NB4 (cell line): ENCODE measurements around the gene LHB.
"Not testable (repeated sequence)": the region's sequence is repeated elsewhere in the genome, so short reads cannot be mapped to it uniquely, and the experiment has no call there.

ENCODE experiments used
- POLR2A ChIP-seq: IDR thresholded peaks from 2 replicates; pipeline ENCODE4 v1.6.1; 2011; ENCODE audit warnings: mild to moderate bottlenecking; ENCODE audit not compliant: insufficient read length; ENCODE audit errors: extremely low read depth
- TF ChIP-seq, protein P1 (sequence below): IDR thresholded peaks from one replicate; pipeline ENCODE4 v1.5.1; 2012; ENCODE audit warnings: low read depth, low read length

DNA sequence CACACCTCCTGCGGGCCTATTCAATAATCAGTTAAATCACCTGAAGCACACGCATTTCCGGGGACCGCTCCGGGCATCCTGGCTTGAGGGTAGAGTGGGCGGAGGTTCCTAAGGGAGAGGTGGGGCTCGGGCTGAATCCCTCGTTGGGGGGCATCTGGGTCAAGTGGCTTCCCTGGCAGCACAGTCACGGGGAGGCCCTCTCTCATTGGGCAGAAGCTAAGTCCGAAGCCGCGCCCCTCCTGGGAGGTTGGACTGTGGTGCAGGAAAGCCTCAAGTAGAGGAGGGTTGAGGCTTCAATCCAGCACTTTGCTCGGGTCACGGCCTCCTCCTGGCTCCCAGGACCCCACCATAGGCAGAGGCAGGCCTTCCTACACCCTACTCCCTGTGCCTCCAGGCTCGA is 26.7 kb upstream of the LHB start, which contains the start of gene CGB5:
- TF ChIP-seq, protein P1, sequence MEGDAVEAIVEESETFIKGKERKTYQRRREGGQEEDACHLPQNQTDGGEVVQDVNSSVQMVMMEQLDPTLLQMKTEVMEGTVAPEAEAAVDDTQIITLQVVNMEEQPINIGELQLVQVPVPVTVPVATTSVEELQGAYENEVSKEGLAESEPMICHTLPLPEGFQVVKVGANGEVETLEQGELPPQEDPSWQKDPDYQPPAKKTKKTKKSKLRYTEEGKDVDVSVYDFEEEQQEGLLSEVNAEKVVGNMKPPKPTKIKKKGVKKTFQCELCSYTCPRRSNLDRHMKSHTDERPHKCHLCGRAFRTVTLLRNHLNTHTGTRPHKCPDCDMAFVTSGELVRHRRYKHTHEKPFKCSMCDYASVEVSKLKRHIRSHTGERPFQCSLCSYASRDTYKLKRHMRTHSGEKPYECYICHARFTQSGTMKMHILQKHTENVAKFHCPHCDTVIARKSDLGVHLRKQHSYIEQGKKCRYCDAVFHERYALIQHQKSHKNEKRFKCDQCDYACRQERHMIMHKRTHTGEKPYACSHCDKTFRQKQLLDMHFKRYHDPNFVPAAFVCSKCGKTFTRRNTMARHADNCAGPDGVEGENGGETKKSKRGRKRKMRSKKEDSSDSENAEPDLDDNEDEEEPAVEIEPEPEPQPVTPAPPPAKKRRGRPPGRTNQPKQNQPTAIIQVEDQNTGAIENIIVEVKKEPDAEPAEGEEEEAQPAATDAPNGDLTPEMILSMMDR = not testable (repeated sequence)
- not testable (repeated sequence) for TF ChIP-seq POLR2A
